ENCODE measurements around the gene MSRB1.
"Not testable (repeated sequence)": the region's sequence is repeated elsewhere in the genome, so short reads cannot be mapped to it uniquely, and the experiment has no call there.

Gene MSRB1

GRCh38 chr16:1978476-1979120 is 35.6 kb upstream of the MSRB1 start:
- no peak for DNase-seq

- DNase-seq = no peak
Observed at GRCh38 chr16:1977875-1978268, 34.9 kb upstream of the MSRB1 start.

- DNase-seq = no peak
Observed at GRCh38 chr16:1976951-1977874, 34.2 kb upstream of the MSRB1 start.

GRCh38 chr16:1976216-1976520 is 33.2 kb upstream of the MSRB1 start:
- DNase-seq = no peak

- no peak for DNase-seq
Observed at GRCh38 chr16:1975432-1976215, 32.6 kb upstream of the MSRB1 start.

- no peak for DNase-seq
Observed at GRCh38 chr16:1974157-1975070, 31.4 kb upstream of the MSRB1 start.

GRCh38 chr16:1973461-1974156 is 30.6 kb upstream of the MSRB1 start:
- no peak for DNase-seq

- no peak for DNase-seq
Observed at GRCh38 chr16:1972490-1972877, 29.5 kb upstream of the MSRB1 start.

GRCh38 chr16:1971796-1972489 is 28.9 kb upstream of the MSRB1 start, which contains the start of gene TBL3:
Gene TBL3 (plus strand): TSS chr16:1972053. CDS start chr16:1972165, 112 bp downstream.
- peak; percentile 92 to 94 for DNase-seq

- DNase-seq = no peak
Observed at GRCh38 chr16:1968146-1968953, 25.4 kb upstream of the MSRB1 start.

- no peak for DNase-seq
Observed at GRCh38 chr16:1966460-1966859, 23.5 kb upstream of the MSRB1 start, which contains the start of gene RNF151. Gene RNF151 (plus strand): TSS chr16:1966856. CDS start chr16:1966882, 26 bp downstream.

GRCh38 chr16:1965396-1966001 is 22.5 kb upstream of the MSRB1 start:
- no peak for DNase-seq

GRCh38 chr16:1964506-1965395 is 21.8 kb upstream of the MSRB1 start, which contains the start of gene RPS2:
Gene RPS2 (minus strand): TSS chr16:1964826. CDS start chr16:1964625, 201 bp downstream.
- peak; percentile 98 to 99 for DNase-seq

GRCh38 chr16:1963806-1964505 is 21.0 kb upstream of the MSRB1 start:
- peak; percentile 45 to 51 for DNase-seq

- not testable (repeated sequence) for DNase-seq
Observed at GRCh38 chr16:1962161-1963153, 19.5 kb upstream of the MSRB1 start.

- DNase-seq = no peak
Observed at GRCh38 chr16:1961651-1962067, 18.7 kb upstream of the MSRB1 start.

Data from activated CD4-positive, alpha-beta T cell treated with anti-CD3 and anti-CD28 coated beads for 4 hours (primary cell).